GM18507 (cell line): ENCODE measurements around the gene PPM1A.

ENCODE experiments used
- DNase-seq: peaks from one replicate; pipeline ENCODE4 v3.0.0; 2011; ENCODE audit warnings: low read depth; ENCODE audit not compliant: insufficient read length; ENCODE audit errors: extremely low spot score
- FAIRE-seq: peaks from 2 replicates; lab custom pipeline; 2011; peaks lifted over from hg19 to GRCh38; lab: Jason Lieb, UNC

Gene PPM1A

DNA sequence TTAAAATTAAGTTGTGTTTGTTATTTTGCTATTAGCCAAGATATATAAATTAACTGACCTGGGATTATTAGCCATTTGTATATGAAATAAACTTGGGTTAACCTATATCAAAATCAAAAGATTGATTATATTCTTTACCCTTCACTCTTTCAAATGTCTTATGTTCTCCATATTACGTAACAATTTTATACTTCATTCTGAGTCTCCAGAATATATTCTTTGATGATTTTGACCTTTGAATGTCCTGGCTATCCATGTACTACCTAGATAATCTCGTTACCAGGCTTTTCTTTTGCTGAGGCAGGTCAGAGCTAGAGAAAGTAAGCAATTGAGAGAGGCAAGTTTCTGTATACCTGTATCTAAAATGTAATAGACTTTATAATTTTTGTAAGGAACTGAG lies 3.6 kb downstream of the PPM1A start:
- no peak for DNase-seq
- FAIRE-seq, result no peak

- DNase-seq, result no peak
- FAIRE-seq, result no peak
Observed at GRCh38 chr14:60253649-60254048, 4.6 kb downstream of the PPM1A start.

GRCh38 chr14:60254176-60254575 lies 5.2 kb downstream of the PPM1A start:
- FAIRE-seq, result no peak
- DNase-seq, result no peak

DNA sequence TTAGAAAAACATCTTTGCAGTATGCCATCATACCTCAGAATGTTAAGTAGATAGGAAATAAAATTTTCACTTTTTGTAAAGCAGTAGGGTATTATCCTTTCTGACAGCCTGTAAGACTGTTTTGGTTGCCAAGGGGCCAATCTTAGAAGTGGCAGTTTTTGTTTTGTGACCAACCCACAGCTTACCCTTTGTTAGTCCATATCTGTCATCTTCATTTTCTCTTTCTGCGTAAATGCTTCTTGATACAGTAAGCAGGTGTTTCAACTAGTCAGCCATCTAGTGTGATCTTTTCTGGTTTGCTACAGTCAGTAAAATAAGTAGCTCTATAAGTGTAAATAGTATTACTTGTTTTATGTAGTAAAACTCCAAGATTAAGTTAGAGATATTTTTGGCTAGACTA lies 8.8 kb downstream of the PPM1A start:
- DNase-seq (no peak), FAIRE-seq (peak; percentile 9)

DNA sequence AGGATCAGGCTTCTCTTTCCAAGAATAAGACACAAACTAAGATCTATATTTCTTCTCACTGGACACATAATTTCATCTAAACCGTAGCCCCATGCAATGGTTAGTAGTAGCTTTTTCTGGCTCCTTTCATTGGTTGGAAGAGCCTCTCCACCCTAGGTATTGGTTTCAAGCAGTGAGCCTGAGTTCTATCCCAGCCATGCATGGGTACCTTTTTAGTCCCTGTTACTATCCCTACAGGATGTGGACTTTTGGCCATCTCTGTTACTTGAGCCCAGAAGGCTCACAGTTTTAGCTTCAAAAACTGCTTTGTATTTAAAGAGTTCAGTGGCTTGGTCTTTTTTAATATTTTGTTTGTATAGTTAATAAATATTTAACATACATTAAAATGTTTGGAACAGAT lies 16.1 kb downstream of the PPM1A start:
- FAIRE-seq, result no peak
- DNase-seq, result no peak

DNA sequence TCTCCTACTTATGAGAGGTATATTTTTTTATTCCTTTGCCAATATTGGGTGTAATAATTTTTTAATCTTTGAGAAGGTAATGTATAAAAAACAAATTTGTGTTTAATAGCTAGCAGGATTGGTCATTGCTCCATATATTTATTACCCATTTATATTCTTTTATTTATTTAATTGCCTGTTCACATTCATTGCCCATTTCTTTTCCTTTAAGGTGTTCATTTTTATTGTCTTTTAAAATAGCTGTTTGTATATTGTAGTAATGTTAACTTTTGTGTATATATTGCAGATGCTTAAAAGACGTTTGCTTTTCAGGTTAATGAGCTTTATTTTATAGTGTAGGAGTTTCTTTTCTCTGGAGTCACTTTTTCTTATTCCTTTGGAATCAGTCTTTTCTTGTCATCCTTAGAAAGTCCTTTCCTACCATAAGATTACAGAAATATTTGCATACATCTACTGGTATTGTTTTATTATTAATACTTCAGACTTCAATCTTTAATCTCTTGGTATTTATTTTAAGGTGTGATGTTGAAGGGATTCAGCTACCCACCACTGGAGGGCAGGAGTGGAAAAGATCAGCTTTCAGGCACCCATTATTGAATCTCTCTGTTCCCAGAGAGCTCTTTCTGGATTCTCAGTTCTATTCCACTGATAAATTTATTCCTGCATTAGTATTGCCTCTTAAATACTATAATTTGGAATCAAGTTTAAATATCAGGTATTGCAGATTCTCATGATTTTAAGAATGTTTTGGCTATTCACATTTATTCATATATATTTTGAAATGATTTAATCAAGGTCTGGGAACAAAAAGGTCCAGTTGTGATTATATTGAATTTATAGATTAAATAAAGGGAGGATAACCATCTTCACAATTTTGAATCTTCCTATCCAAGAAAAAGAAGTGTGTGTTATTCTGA lies 17.3 kb downstream of the PPM1A start:
- FAIRE-seq, result no peak
- DNase-seq, result no peak

DNA sequence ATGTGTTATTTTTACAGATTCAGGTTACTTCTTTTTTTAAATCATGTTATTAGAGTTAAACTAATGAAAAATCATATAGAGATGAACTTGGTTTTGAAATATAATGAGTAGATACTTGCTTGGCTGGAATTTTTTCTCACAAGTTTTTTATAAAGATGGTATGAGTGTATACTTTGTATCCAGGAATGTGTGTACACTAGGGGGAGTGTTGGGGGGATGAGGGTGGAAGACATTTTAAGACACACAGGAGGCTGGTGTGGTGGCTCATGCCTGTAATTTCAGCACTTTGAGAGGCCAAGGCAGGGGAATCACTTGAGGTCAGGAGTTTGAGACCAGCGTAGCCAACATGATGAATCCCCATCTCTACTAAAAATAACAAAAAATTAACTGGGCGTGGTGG lies 23.2 kb downstream of the PPM1A start:
- no peak for FAIRE-seq
- DNase-seq, result no peak

DNA sequence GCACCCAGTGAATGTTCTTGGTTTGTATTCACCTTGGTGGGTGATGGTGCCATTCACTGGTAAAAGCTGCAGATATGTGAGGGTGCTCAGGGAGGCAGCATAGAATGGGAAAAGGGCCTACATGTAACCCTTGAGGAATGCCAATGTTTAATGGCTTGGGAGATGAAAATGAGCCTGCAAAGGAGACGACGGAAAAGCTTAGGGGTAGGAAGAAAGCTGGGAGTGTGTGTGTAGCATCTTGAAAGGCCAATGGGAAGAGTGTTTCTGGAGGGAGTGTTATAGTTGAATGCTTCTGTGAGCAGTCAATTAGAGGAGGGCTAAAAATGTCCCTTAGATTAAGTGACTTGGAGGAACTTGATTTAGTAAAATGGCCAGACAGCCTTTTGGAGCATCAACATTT lies 24.9 kb downstream of the PPM1A start:
- DNase-seq (no peak), FAIRE-seq (no peak)

- FAIRE-seq (no peak), DNase-seq (no peak)
Observed at GRCh38 chr14:60274448-60274847, 25.4 kb downstream of the PPM1A start.

- no peak for FAIRE-seq
- DNase-seq, result no peak
Observed at GRCh38 chr14:60275932-60276331, 26.9 kb downstream of the PPM1A start.

DNA sequence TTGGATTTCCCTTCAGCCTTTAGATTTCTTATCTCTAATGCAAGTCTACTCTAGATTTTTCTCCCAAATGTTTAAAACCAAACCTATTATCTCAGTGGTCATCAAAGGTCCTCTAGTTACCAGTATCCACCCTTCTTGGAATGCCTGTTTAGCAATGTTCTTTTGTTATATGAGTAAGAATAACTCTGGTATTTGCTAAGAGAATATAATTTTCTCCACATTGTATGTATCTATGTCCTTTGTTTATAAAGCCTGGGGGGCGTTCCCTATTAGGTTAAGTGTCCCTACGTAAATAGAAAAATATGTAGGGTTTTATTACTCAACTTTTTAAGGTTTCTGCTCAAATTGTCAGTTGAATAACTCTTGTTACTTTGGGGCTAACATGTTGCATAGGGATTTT lies 27.3 kb downstream of the PPM1A start:
- no peak for DNase-seq
- FAIRE-seq, result no peak

- DNase-seq, result no peak
- FAIRE-seq, result no peak
Observed at GRCh38 chr14:60277605-60278190, 28.7 kb downstream of the PPM1A start.

GRCh38 chr14:60278350-60278749 lies 29.3 kb downstream of the PPM1A start:
- no peak for FAIRE-seq

DNA sequence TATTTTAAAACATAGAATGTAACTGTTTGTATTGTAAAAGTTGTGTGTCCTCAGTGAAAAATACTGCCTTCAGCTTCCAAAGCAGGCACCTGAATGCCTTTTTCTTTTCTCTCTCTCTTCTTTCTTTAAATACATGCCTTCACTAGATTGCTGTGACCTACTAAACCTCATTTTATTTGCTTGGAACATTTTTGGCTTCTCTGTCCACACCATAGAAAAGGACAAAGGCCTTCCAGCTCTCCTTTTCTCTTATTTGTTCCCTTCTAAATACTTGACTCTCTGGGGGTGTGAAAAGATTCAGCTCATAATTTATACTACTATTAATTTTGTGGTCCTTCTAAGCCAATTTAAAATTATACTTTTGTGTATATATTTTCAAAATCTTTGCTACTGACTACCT lies 38.4 kb downstream of the PPM1A start:
- FAIRE-seq, result no peak

More at GRCh38 chr14:60278350-60278749, 29.3 kb downstream of the PPM1A start:
- DNase-seq, result no peak

GRCh38 chr14:60288279-60288678 lies 39.3 kb downstream of the PPM1A start:
- FAIRE-seq (no peak), DNase-seq (no peak)

More for the DNA sequence above, 38.4 kb downstream of the PPM1A start:
- DNase-seq, result no peak

GRCh38 chr14:60294411-60295069 lies 45.5 kb downstream of the PPM1A start:
- FAIRE-seq, result no peak

DNA sequence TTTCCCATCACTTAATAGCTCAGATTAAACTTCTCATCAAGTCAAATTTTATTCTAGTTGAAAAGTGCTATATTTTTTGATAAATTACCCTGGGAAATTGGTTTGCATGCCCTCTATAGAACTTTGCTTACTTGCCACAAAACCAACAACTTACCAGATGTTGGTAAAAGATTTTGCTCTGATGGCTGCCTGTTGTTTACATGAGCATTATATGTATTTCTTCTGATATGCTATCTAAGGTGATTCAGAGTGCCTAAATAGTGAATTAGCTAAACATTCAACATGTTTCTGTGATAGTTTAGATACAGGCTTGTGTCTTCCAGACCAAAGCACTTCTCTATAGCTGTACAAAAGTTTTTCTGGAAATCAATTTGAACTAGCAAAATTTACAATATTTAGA lies 51.0 kb downstream of the PPM1A start:
- DNase-seq (no peak), FAIRE-seq (no peak)

More at GRCh38 chr14:60294411-60295069, 45.5 kb downstream of the PPM1A start:
- DNase-seq, result no peak

GRCh38 chr14:60301685-60302084 lies 52.7 kb downstream of the PPM1A start:
- no peak for FAIRE-seq
- no peak for DNase-seq

DNA sequence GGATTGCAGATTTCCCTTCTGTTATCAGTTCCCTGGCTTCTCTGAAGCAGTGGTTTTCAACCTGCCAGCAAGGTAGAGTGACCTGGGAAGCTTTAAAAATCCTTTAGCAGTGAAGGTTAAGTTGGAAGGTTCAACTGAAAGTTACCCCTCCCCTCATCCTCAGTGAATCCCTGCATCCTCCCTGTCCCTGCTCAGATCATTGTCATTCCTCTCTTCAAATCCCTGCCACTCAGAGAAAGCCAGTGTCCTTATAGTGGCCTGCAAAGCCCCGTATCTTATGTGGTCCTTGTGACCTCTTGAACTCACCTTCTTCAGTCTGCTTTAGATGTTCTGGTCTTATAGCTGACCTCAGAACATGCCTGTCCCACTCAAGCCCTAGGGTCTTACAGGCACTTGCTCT lies 53.6 kb downstream of the PPM1A start:
- FAIRE-seq, result no peak
- no peak for DNase-seq

DNA sequence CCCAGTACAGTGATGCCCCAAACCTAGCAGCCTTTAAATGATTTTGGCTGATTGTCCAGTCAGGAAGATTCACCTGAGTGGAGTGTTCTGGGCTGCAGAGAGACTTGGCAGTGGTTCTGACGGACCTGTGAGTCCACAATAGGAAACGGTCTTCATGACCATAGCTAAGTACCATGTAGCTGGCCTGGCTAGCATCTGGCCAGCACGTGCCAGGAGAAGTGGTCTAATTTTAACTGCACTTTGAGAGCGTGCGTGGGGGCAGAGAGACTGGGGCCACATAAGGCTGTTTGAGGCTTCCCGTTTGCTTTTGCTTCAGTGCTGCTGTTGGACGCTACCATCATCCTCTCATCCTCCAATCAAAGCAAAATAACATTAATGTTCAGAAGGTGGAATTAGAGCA lies 54.7 kb downstream of the PPM1A start:
- no peak for DNase-seq
- FAIRE-seq, result no peak

GRCh38 chr14:60304509-60304908 lies 55.5 kb downstream of the PPM1A start:
- no peak for FAIRE-seq

More at GRCh38 chr14:60304509-60304908, 55.5 kb downstream of the PPM1A start:
- no peak for DNase-seq
